ENCODE results near the gene SRRM2. TPM values are rescaled to one million over a fixed set of nuclear protein-coding genes. Genes with fewer than 3 reads are reported as not detected.
A peak's percentile ranks its signal among the peaks of the same experiment; 100 is the strongest.

SRRM2 gene
- total RNA-seq, 6 experiments from 2014 or later = 111 to 419 (median 289) TPM

GRCh38 chr16:2779978-2780898 lies 27.8 kb downstream of the SRRM2 start:
- WGBS (ENCODE audit: insufficient coverage, low coverage, low lambda C conversion rate, missing lambda C conversion rate) = 61% methylated on average over 13 of the region's 17 CpGs
- H3K27ac ChIP-seq = no peak overlapping the region
- no peak for DNase-seq
- no peaks in the 10 kb centered on the region for H3K27me3 ChIP-seq
- no peak for ATAC-seq
- intact Hi-C loops (cut with DNase I) = no loop called here
- TF ChIP-seq POLR2A (IDR thresholded peaks at IDR 0.05) (no peak), CTCF (IDR thresholded peaks at IDR 0.05) (no peak)
- no peak overlapping the region for H3K4me3 ChIP-seq
- H3K36me3 ChIP-seq = peaks cover 0 to 2% (median under 1%) of the 10 kb centered on the region in 4 donors
- no peaks in the 10 kb centered on the region for H3K9me3 ChIP-seq
- peaks cover 0 to 16% (median 3%) of the 10 kb centered on the region in 4 donors for H3K4me1 ChIP-seq

GRCh38 chr16:2782583-2783351 lies 30.3 kb downstream of the SRRM2 start:
- Histone ChIP-seq H3K4me1 (peaks cover 0 to 12% (median 0%) of the 10 kb centered on the region in 4 donors), H3K9me3 (no peaks in the 10 kb centered on the region), H3K36me3 (no peaks in the 10 kb centered on the region), H3K27ac (no peak overlapping the region), H3K27me3 (peaks cover 0 to 12% of the 10 kb centered on the region in 2 donors), H3K4me3 (no peak overlapping the region)
- no peak for TF ChIP-seq POLR2A (IDR thresholded peaks at IDR 0.05)
- intact Hi-C loops (cut with DNase I) = no loop called here
- no peak for ATAC-seq
- WGBS (ENCODE audit: insufficient coverage, low coverage, low lambda C conversion rate, missing lambda C conversion rate) = 55% methylated on average over 6 of the region's 20 CpGs
- DNase-seq = no peak

GRCh38 chr16:2783581-2784357 lies 31.3 kb downstream of the SRRM2 start:
- no peak for TF ChIP-seq POLR2A (IDR thresholded peaks at IDR 0.05)
- no peak for TF ChIP-seq CTCF (IDR thresholded peaks at IDR 0.05)
- ATAC-seq = no peak
- 59% methylated on average over 5 of the region's 15 CpGs for WGBS (ENCODE audit: insufficient coverage, low coverage, low lambda C conversion rate, missing lambda C conversion rate)
- intact Hi-C loops (cut with DNase I) = no loop called here
- no peaks in the 10 kb centered on the region for H3K9me3 ChIP-seq
- peaks cover 0 to 12% of the 10 kb centered on the region in 2 donors for H3K27me3 ChIP-seq
- DNase-seq = no peak
- H3K27ac ChIP-seq = no peak overlapping the region
- H3K36me3 ChIP-seq = no peaks in the 10 kb centered on the region
- H3K4me3 ChIP-seq = no peak overlapping the region
- peaks cover 0 to 4% (median 0%) of the 10 kb centered on the region in 4 donors for H3K4me1 ChIP-seq

- Histone ChIP-seq H3K4me3 (no peak overlapping the region), H3K9me3 (no peaks in the 10 kb centered on the region), H3K36me3 (no peaks in the 10 kb centered on the region), H3K4me1 (peaks cover 0 to 4% (median 0%) of the 10 kb centered on the region in 4 donors), H3K27me3 (peaks cover 0 to 12% of the 10 kb centered on the region in 2 donors), H3K27ac (no peak overlapping the region)
- 11% methylated on average over 5 of the region's 15 CpGs for WGBS (ENCODE audit: insufficient coverage, low coverage, low lambda C conversion rate, missing lambda C conversion rate)
- no peak for TF ChIP-seq CTCF (IDR thresholded peaks at IDR 0.05)
- no peak for TF ChIP-seq POLR2A (IDR thresholded peaks at IDR 0.05)
- intact Hi-C loops (cut with DNase I) = no loop called here
- ATAC-seq (no peak), DNase-seq (peak in 1 of 3 donors; percentile 41)
Observed at GRCh38 chr16:2784358-2785100, 32.1 kb downstream of the SRRM2 start.
